CD14-positive monocyte (primary cell): ENCODE results near the gene AGFG1. TPM values are rescaled to one million over a fixed set of nuclear protein-coding genes. Genes with fewer than 3 reads are reported as not detected.

Experiments used
- DNase-seq, 3 donors: peaks; one replicate each; pipeline ENCODE4 v3.0.0-alpha.2; 2011 to 2022
- H2AFZ ChIP-seq: 2 replicates; pipeline ENCODE4 v1.6.0; 2012; ENCODE audit warnings: mild to moderate bottlenecking, low read depth, low read length, inconsistent platforms; ENCODE audit not compliant: insufficient read depth, poor library complexity, severe bottlenecking
- H3K27ac ChIP-seq, 2 donors: 1 replicate in 1 of 2; 2 replicates in 1 of 2; pipeline ENCODE4 v1.5.1; 2012 to 2013; ENCODE audit warnings: low read length in 2 of 2, control low read depth in 1 of 2, inconsistent platforms in 1 of 2, low read depth in 1 of 2, mild to moderate bottlenecking in 1 of 2
- H3K27me3 ChIP-seq, 2 donors: one replicate each; pipeline versions ENCODE4 v1.6.0 to v1.6.1; 2011 to 2013; ENCODE audit warnings: low read length in 2 of 2; ENCODE audit not compliant: control insufficient read depth in 2 of 2, insufficient read depth in 2 of 2
- H3K36me3 ChIP-seq, 2 donors: replicated peaks in 1 of 2; 1 replicate in 1 of 2; 2 replicates in 1 of 2; pipeline versions ENCODE4 v1.5.1 to v1.6.1; 2012 to 2013; ENCODE audit warnings: low read length in 2 of 2, control low read depth in 1 of 2, inconsistent platforms in 1 of 2, mild to moderate bottlenecking in 1 of 2; ENCODE audit not compliant: insufficient read depth in 2 of 2, control insufficient read depth in 1 of 2
- H3K4me1 ChIP-seq, 2 donors: 1 replicate in 1 of 2; 2 replicates in 1 of 2; pipeline versions ENCODE4 v1.5.1 to v1.6.1; 2012 to 2013; ENCODE audit warnings: low read length in 2 of 2, control low read depth in 1 of 2, inconsistent platforms in 1 of 2, mild to moderate bottlenecking in 1 of 2, moderate library complexity in 1 of 2; ENCODE audit not compliant: insufficient read depth in 2 of 2, control insufficient read depth in 1 of 2
- H3K4me2 ChIP-seq: replicated peaks from 2 replicates; pipeline ENCODE3; 2012; ENCODE audit warnings: low read length, moderate library complexity, mild to moderate bottlenecking; ENCODE audit not compliant: poor library complexity, severe bottlenecking; ENCODE audit errors: extremely low read depth
- H3K4me3 ChIP-seq, 3 experiments: fragments of 200-600 bp in 1 of 3; sonication (generic) in 1 of 3; replicated peaks in 1 of 3; 1 replicate in 2 of 3; 2 replicates in 1 of 3; pipeline ENCODE4 v1.5.1; 2011 to 2013; ENCODE audit warnings: low read length in 3 of 3, mild to moderate bottlenecking in 3 of 3, control low read depth in 2 of 3, low read depth in 2 of 3, inconsistent platforms in 1 of 3, moderate library complexity in 1 of 3
- H3K79me2 ChIP-seq: 2 replicates; pipeline ENCODE4 v1.6.0; 2012; ENCODE audit warnings: mild to moderate bottlenecking, control low read depth, inconsistent platforms, low read length, moderate library complexity; ENCODE audit not compliant: insufficient read depth
- H3K9ac ChIP-seq: 2 replicates; pipeline ENCODE4 v1.6.0; 2017; ENCODE audit warnings: low read length, mild to moderate bottlenecking; ENCODE audit not compliant: insufficient read depth, poor library complexity, severe bottlenecking
- H3K9me3 ChIP-seq, 2 donors: replicated peaks in 1 of 2; 1 replicate in 1 of 2; 2 replicates in 1 of 2; pipeline versions ENCODE4 v1.5.1 to v1.6.1; 2012 to 2013; ENCODE audit warnings: low read length in 2 of 2, control low read depth in 1 of 2; ENCODE audit not compliant: control insufficient read depth in 1 of 2, insufficient read depth in 1 of 2
- H4K20me1 ChIP-seq: 2 replicates; pipeline ENCODE4 v1.6.0; 2012; ENCODE audit warnings: mild to moderate bottlenecking, low read length, control low read depth, moderate library complexity; ENCODE audit not compliant: insufficient read depth
- H3K27ac Mint-ChIP-seq, 7 donors: one replicate each; pipeline ENCODE4 v1.8.0; 2020; ENCODE audit warnings: mild to moderate bottlenecking in 7 of 7, mixed read lengths in 7 of 7, moderate library complexity in 6 of 7, inconsistent platforms in 2 of 7
- H3K27me3 Mint-ChIP-seq, 3 donors: one replicate each; pipeline ENCODE4 v1.8.0; 2021 to 2022; ENCODE audit warnings: low read depth in 3 of 3, mild to moderate bottlenecking in 3 of 3, mixed read lengths in 3 of 3, moderate library complexity in 3 of 3, inconsistent platforms in 1 of 3
- H3K36me3 Mint-ChIP-seq, 2 donors: one replicate each; pipeline ENCODE4 v1.8.0; 2020; ENCODE audit warnings: mixed read lengths in 2 of 2, inconsistent platforms in 1 of 2, mild to moderate bottlenecking in 1 of 2
- H3K4me1 Mint-ChIP-seq: one replicate; pipeline ENCODE4 v1.8.0; 2020; ENCODE audit warnings: mild to moderate bottlenecking, mixed read lengths
- H3K4me3 Mint-ChIP-seq, 2 donors: one replicate each; pipeline ENCODE4 v1.8.0; 2020; ENCODE audit warnings: mild to moderate bottlenecking in 2 of 2, mixed read lengths in 2 of 2, moderate library complexity in 1 of 2
- H3K9me3 Mint-ChIP-seq, 7 donors: one replicate each; pipeline ENCODE4 v1.8.0; 2020 to 2022; ENCODE audit warnings: mixed read lengths in 7 of 7, mild to moderate bottlenecking in 6 of 7, moderate library complexity in 6 of 7, inconsistent platforms in 2 of 7
- WGBS: methylation state at CpG from one replicate; pipeline ENCODE4 v1.1.5; 2013; ENCODE audit warnings: missing lambda C conversion rate; ENCODE audit not compliant: insufficient coverage; 5-methylcytosine and 5-hydroxymethylcytosine counted together
- intact Hi-C, 2 donors: fragments of 100-400 bp; cut with micrococcal nuclease; formaldehyde crosslinking; loops; one replicate each; pipeline versions ENCODE4 v1.15.0 to v1.15.1; 2023
- polyA plus RNA-seq, 3 donors: library from polyadenylated mRNA; depleted of rRNA in 1 of 3; unstranded in 2 of 3; stranded (reverse) in 1 of 3; fragments of 300-500 nt in 2 of 3; fragments of >200 nt in 1 of 3; fragmentation: Illumina TruSeq in 2 of 3; gene quantifications; 1 replicate in 2 of 3; 2 replicates in 1 of 3; pipeline ENCODE4 v1.2.3, GENCODE V29; 2012 to 2021
- TF ChIP-seq, protein P1 (sequence below): fragments of 200-600 bp; IDR thresholded peaks from one replicate; pipeline ENCODE4 v1.8.0; 2022; ENCODE audit warnings: antibody characterized with exemption, mild to moderate bottlenecking

AGFG1 gene
- polyA plus RNA-seq, 3 donors, result 17.3 to 76.1 (median 56.9) TPM

DNA sequence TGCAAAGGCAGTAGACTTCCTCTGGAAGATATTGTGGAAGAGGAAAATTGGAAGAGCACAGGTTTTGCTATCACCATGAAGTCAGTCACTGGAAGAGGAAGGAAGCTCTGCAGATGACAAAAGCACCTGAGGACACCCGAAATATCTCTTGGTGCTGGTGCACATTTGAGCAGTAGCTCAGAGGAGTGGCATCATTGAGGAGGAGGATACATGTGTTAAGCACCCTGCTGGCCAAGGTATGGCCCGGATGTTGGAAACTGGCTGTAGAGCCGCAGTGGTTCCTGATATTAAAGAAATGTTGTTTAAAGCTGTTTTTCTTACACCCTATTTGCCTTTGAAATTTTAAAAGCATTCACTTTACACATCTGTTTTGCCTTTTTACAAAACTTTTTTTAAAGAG is 94.1 kb downstream of the AGFG1 start:
- no peak for DNase-seq
- intact Hi-C loops, result no loop called here
- no peaks in the 10 kb centered on the region for H3K9me3 ChIP-seq
- peaks cover 24 to 31% of the 10 kb centered on the region in 2 donors for H3K36me3 Mint-ChIP-seq
- H3K4me2 ChIP-seq, result no peak overlapping the region
- peaks cover 0 to 37% of the 10 kb centered on the region in 2 donors for H3K36me3 ChIP-seq
- H3K4me3 ChIP-seq, result no peak overlapping the region
- H3K27me3 Mint-ChIP-seq, result peaks cover 0 to 3% (median 0%) of the 10 kb centered on the region in 3 donors
- H3K9me3 Mint-ChIP-seq, result no peaks in the 10 kb centered on the region
- H3K27ac ChIP-seq, result no peak overlapping the region
- H3K9ac ChIP-seq, result no peak overlapping the region
- 0% methylated on average over 1 of the region's 3 CpGs for WGBS
- H3K27ac Mint-ChIP-seq, result no peak overlapping the region
- no peaks in the 10 kb centered on the region for H3K27me3 ChIP-seq
- H3K4me3 Mint-ChIP-seq, result no peak overlapping the region
- no peaks in the 10 kb centered on the region for H3K79me2 ChIP-seq
- H4K20me1 ChIP-seq, result peaks cover 24% of the 10 kb centered on the region
- H3K4me1 Mint-ChIP-seq, result no peaks in the 10 kb centered on the region
- no peaks in the 10 kb centered on the region for H3K4me1 ChIP-seq
- TF ChIP-seq, protein P1, sequence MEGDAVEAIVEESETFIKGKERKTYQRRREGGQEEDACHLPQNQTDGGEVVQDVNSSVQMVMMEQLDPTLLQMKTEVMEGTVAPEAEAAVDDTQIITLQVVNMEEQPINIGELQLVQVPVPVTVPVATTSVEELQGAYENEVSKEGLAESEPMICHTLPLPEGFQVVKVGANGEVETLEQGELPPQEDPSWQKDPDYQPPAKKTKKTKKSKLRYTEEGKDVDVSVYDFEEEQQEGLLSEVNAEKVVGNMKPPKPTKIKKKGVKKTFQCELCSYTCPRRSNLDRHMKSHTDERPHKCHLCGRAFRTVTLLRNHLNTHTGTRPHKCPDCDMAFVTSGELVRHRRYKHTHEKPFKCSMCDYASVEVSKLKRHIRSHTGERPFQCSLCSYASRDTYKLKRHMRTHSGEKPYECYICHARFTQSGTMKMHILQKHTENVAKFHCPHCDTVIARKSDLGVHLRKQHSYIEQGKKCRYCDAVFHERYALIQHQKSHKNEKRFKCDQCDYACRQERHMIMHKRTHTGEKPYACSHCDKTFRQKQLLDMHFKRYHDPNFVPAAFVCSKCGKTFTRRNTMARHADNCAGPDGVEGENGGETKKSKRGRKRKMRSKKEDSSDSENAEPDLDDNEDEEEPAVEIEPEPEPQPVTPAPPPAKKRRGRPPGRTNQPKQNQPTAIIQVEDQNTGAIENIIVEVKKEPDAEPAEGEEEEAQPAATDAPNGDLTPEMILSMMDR, result no peak
- H2AFZ ChIP-seq, result no peak overlapping the region

GRCh38 chr2:227568852-227569169 is 96.9 kb downstream of the AGFG1 start:
- intact Hi-C loops, result no loop called here

More at GRCh38 chr2:227568852-227569169, 96.9 kb downstream of the AGFG1 start:
- H4K20me1 ChIP-seq, result peaks cover 22% of the 10 kb centered on the region
- peaks cover 0 to 16% of the 10 kb centered on the region in 2 donors for H3K36me3 ChIP-seq
- Mint-ChIP-seq H3K9me3 (no peaks in the 10 kb centered on the region), H3K36me3 (peaks cover 13% of the 10 kb centered on the region in 2 donors), H3K4me3 (no peak overlapping the region), H3K4me1 (no peaks in the 10 kb centered on the region), H3K27ac (no peak overlapping the region), H3K27me3 (peaks cover 0 to 9% (median under 1%) of the 10 kb centered on the region in 3 donors)
- WGBS, result no CpG with 5 or more reads among the region's 2 CpGs
- no peak overlapping the region for H3K27ac ChIP-seq
- H3K9me3 ChIP-seq, result no peaks in the 10 kb centered on the region
- no peak overlapping the region for H3K4me2 ChIP-seq
- H3K27me3 ChIP-seq, result no peaks in the 10 kb centered on the region
- H3K9ac ChIP-seq, result no peak overlapping the region
- no peak overlapping the region for H2AFZ ChIP-seq
- H3K4me1 ChIP-seq, result no peaks in the 10 kb centered on the region
- H3K79me2 ChIP-seq, result no peaks in the 10 kb centered on the region
- DNase-seq, result no peak
- no peak overlapping the region for H3K4me3 ChIP-seq
- TF ChIP-seq, protein P1, result no peak
